Endothelial cell of umbilical vein (primary cell): Measurements from ENCODE around the gene KCNJ8. TPM values are rescaled to one million over a fixed set of nuclear protein-coding genes. Genes with fewer than 3 reads are reported as not detected.

Experiments used
- polyA plus RNA-seq, 4 experiments: library from polyadenylated mRNA; depleted of rRNA in 3 of 4; stranded (reverse) in 3 of 4; unstranded in 1 of 4; fragments of >200 nt; gene quantifications; 2 replicates each; pipeline versions ENCODE4 v1.2.1 to v1.2.3, GENCODE V29; 2011 to 2012; ENCODE audit warnings: missing spikeins in 1 of 4
- total RNA-seq: library from RNA; stranded (reverse); gene quantifications from 2 replicates; pipeline ENCODE4 v1.2.3, GENCODE V29; 2021

Gene KCNJ8
- total and polyA plus RNA-seq, 2 donors (not counting 3 experiments of a cell fraction or from before 2014, with no cell fraction given) = not detected

Other genes with a start within 250 kb of the KCNJ8 start
- not detected in 2 replicates for gene SPX, start 248.4 kb downstream of the KCNJ8 start, total RNA-seq
- 0.06 TPM in 1 of 2 replicates, not detected in the other for gene SPX, start 248.4 kb downstream of the KCNJ8 start, polyA plus RNA-seq
- not detected in 2 replicates for gene GYS2, start 169.9 kb downstream of the KCNJ8 start, total RNA-seq
- 0.03 and 0.04 TPM in 2 replicates for gene GYS2, start 169.9 kb downstream of the KCNJ8 start, polyA plus RNA-seq
- 670 and 703 TPM in 2 replicates for gene LDHB, start 116.9 kb downstream of the KCNJ8 start, total RNA-seq
- gene LDHB, start 116.9 kb downstream of the KCNJ8 start, polyA plus RNA-seq = 287 and 437 TPM in 2 replicates
- gene ABCC9, start 166.7 kb upstream of the KCNJ8 start, total RNA-seq = not detected in 2 replicates
- gene ABCC9, start 166.7 kb upstream of the KCNJ8 start, polyA plus RNA-seq = under 0.01 TPM in 1 of 2 replicates, not detected in the other